ENCODE measurements around the gene FAM167B. TPM values are rescaled to one million over a fixed set of nuclear protein-coding genes. Genes with fewer than 3 reads are reported as not detected.
"Not testable (repeated sequence)": the region's sequence is repeated elsewhere in the genome, so short reads cannot be mapped to it uniquely, and the experiment has no call there.

FAM167B gene
- total RNA-seq, 1 experiment from 2014 or later = 0.24 TPM

DNA sequence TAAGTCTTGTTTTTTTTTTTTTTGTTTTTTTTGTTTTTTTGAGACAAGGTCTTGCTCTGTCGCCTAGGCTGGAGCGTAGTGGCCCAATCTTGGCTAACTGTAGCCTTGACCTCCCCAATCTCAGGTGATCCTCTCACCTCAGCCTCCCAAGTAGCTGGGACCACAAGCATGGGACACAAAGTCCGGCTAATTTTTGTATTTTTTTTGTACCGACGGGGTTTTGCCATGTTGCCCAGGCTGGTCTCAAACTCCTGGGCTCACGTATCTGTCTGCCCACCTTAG is 10.1 kb downstream of the FAM167B start:
- Histone ChIP-seq H3K27me3 (replicated peaks) (no peaks in the 10 kb centered on the region), H3K4me3 (no peak overlapping the region), H3K4me1 (replicated peaks) (no peaks in the 10 kb centered on the region), H3K9me3 (replicated peaks) (no peaks in the 10 kb centered on the region), H3K27ac (no peak overlapping the region), H3K36me3 (no peaks in the 10 kb centered on the region)
- DNase-seq (ENCODE audit: low read depth in 1 of 2, low spot score in 2 of 2) = no peak

- H3K36me3 ChIP-seq; DNase-seq (ENCODE audit: low read depth in 1 of 2, low spot score in 2 of 2); H3K9me3 ChIP-seq (replicated peaks); H3K27me3 ChIP-seq (replicated peaks); H3K27ac ChIP-seq; H3K4me3 ChIP-seq: not testable (repeated sequence)
- H3K4me1 ChIP-seq (replicated peaks) = peaks cover 12% of the 10 kb centered on the region
These were observed 16.2 kb downstream of the FAM167B start for GRCh38 chr1:32263236-32263593.

DNA sequence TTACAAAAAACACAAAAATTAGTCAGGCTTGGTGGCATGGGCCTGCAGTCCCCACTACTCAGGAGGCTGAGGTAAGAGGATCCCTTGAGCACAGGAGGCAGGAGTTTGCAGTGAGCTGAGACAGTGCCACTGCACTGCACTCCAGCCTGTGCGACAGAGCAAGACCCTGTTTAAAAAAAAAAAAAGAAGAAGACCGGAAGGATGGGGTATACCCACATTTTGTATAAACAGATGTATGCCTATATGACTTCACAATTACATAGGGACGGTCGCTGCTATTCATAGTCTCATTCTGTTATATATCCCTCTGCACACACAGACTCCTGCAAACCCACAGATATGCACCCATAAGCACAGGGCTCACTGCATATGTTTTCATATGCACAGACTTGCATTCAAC is 16.7 kb downstream of the FAM167B start:
- DNase-seq (ENCODE audit: low read depth in 1 of 2, low spot score in 2 of 2) = no peak
- H3K27ac ChIP-seq = no peak overlapping the region

DNA sequence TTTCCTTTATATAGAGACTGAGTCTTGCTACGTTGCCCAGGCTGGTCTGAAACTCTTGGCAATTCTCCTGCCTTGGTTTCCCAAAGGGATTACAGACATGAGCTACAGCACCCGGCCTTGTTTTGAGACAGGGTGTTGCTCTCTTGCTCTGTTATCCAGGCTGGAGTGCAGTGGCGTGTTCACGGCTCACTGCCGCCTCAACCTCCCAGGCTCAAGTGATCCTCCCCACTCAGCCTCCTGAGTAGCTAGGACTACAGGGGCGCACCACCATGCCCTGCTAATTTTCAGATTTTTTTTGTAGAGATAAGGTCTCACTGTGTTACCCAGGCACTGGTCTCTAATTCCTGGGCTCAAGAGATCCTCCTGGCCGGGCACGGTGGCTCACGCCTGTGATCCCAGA is 18.8 kb downstream of the FAM167B start:
- Histone ChIP-seq H3K27me3 (replicated peaks) (no peaks in the 10 kb centered on the region), H3K4me3 (no peak overlapping the region), H3K4me1 (replicated peaks) (peaks cover 12% of the 10 kb centered on the region), H3K36me3 (no peaks in the 10 kb centered on the region), H3K9me3 (replicated peaks) (no peaks in the 10 kb centered on the region), H3K27ac (no peak overlapping the region; the same call in 1 of the 2 replicates)
- DNase-seq (ENCODE audit: low read depth in 1 of 2, low spot score in 2 of 2) = no peak

More for the DNA sequence above, 16.7 kb downstream of the FAM167B start:
- no peaks in the 10 kb centered on the region for H3K36me3 ChIP-seq
- peaks cover 12% of the 10 kb centered on the region for H3K4me1 ChIP-seq (replicated peaks)
- no peak overlapping the region for H3K4me3 ChIP-seq
- no peaks in the 10 kb centered on the region for H3K27me3 ChIP-seq (replicated peaks)
- H3K9me3 ChIP-seq (replicated peaks) = no peaks in the 10 kb centered on the region

DNA sequence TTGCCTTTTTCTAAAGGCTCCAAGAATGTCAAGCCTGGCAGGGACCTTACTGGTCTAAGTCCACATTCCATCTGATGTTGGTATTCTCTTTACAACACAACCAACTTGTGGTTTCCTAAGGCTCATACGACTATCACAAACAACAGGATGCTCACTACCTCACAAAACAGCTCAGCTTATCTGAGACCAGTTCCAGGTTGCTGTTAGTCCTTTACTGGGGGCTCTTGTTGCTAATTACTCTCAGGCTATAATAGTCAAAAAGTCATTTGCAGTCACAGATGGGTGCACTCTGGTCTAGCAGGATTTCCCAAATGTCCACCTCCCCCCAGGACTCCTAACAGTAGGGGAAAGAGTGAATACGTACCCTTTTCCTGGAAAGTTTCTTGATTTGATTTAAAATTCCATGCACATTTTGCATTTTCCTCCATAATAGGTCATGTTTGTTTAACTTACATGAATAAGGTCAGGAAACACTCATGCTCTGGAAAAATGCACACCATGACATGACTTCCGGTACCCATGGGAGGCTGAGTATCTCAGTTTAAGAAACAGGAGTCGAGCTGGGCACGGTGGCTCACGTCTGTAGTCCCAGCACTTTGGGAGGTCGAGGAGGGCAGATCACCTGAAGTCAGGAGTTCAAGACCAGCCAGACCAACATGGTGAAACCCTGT is 20.0 kb downstream of the FAM167B start:
- Histone ChIP-seq H3K27ac (peak overlapping the region; percentile 68), H3K9me3 (replicated peaks) (no peaks in the 10 kb centered on the region), H3K4me1 (replicated peaks) (peaks cover 12% of the 10 kb centered on the region), H3K36me3 (no peaks in the 10 kb centered on the region), H3K4me3 (no peak overlapping the region), H3K27me3 (replicated peaks) (no peaks in the 10 kb centered on the region)
- DNase-seq (ENCODE audit: low read depth in 1 of 2, low spot score in 2 of 2) = peak; percentile 71 to 72

DNA sequence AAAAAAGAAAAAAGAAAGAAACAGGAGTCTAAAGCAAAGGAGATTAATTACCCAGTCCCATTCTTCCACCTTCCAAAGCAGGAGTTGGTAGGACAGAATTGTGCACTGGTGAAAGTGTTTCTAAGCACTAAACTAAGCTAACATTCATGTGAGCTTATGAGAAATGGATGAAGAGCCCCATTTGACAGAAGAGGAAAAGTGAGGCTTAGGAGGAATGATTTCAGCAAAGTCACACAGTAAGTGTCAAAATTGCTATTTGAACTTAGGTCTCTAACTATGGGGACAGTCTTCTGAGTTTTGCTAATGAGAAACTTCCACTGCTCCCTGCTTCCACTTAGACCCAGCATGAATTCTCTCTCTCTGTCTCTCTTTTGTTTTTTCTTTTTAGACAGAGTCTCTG is 22.7 kb downstream of the FAM167B start:
- Histone ChIP-seq H3K27ac (no peak overlapping the region), H3K36me3 (no peaks in the 10 kb centered on the region), H3K27me3 (replicated peaks) (no peaks in the 10 kb centered on the region), H3K9me3 (replicated peaks) (no peaks in the 10 kb centered on the region), H3K4me1 (replicated peaks) (peaks cover 21% of the 10 kb centered on the region), H3K4me3 (no peak overlapping the region)
- no peak for DNase-seq (ENCODE audit: low read depth in 1 of 2, low spot score in 2 of 2)

GRCh38 chr1:32272557-32273390 is 25.8 kb downstream of the FAM167B start:
- DNase-seq (ENCODE audit: low read depth in 1 of 2, low spot score in 2 of 2) = no peak
- H3K27me3 ChIP-seq (replicated peaks) = no peaks in the 10 kb centered on the region
- no peak overlapping the region for H3K27ac ChIP-seq
- peaks cover 10% of the 10 kb centered on the region for H3K4me1 ChIP-seq (replicated peaks)
- H3K4me3 ChIP-seq = no peak overlapping the region
- no peaks in the 10 kb centered on the region for H3K36me3 ChIP-seq
- no peaks in the 10 kb centered on the region for H3K9me3 ChIP-seq (replicated peaks)

DNA sequence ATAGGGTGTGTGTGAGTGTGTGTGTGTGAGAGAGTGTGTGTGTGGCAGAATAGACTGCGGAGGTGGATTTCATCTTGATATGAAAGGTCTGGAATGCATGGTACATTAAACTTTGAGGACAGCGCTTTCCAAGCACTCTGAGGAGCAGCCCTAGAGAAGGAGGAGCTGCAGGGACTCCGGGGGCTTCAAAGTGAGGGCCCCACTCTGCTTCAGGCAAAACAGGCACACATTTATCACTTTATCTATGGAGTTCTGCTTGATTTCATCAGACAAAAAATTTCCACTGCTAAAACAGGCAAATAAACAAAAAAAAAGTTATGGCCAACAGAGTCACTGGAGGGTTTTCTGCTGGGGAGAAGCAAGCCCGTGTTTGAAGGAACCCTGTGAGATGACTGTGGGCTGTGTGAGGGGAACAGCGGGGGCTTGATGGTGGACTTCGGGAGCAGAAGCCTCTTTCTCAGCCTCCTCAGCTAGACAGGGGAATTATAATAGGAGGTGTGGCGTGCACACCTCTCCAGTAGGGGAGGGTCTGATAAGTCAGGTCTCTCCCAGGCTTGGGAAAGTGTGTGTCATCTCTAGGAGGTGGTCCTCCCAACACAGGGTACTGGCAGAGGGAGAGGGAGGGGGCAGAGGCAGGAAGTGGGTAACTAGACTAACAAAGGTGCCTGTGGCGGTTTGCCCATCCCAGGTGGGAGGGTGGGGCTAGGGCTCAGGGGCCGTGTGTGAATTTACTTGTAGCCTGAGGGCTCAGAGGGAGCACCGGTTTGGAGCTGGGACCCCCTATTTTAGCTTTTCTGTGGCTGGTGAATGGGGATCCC is 26.6 kb downstream of the FAM167B start:
- Histone ChIP-seq H3K9me3 (replicated peaks) (no peaks in the 10 kb centered on the region), H3K4me3 (no peak overlapping the region), H3K27me3 (replicated peaks) (no peaks in the 10 kb centered on the region), H3K4me1 (replicated peaks) (peaks cover 9% of the 10 kb centered on the region), H3K36me3 (no peaks in the 10 kb centered on the region), H3K27ac (no peak overlapping the region)
- peak in 1 of 2 experiments; percentile 47 for DNase-seq (ENCODE audit: low read depth in 1 of 2, low spot score in 2 of 2)

- no peaks in the 10 kb centered on the region for H3K36me3 ChIP-seq
- no peak for DNase-seq (ENCODE audit: low read depth in 1 of 2, low spot score in 2 of 2)
- H3K9me3 ChIP-seq (replicated peaks) = no peaks in the 10 kb centered on the region
- no peaks in the 10 kb centered on the region for H3K27me3 ChIP-seq (replicated peaks)
- no peak overlapping the region for H3K27ac ChIP-seq
- no peak overlapping the region for H3K4me3 ChIP-seq
- peaks cover 9% of the 10 kb centered on the region for H3K4me1 ChIP-seq (replicated peaks)
These were observed 27.8 kb downstream of the FAM167B start for GRCh38 chr1:32274646-32275340.

DNA sequence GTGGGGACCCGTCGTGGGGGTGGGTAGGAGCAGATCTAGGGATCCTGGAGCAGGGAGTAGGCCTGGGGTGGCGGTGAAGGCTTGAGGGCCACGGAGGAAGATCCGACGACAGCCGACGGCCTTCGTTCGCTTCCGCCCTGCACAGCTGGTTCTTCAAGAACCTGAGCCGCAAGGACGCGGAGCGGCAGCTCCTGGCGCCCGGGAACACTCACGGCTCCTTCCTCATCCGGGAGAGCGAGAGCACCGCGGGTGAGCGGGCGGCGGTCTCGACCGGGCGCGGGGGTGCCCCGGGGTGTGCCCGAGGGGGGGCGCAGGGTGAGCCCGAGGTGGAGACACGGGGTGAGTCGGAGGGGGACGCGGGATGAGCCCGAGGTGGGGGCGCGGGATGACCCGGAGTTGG is 28.4 kb downstream of the FAM167B start:
- no peaks in the 10 kb centered on the region for H3K27me3 ChIP-seq (replicated peaks)
- no peaks in the 10 kb centered on the region for H3K36me3 ChIP-seq
- no peaks in the 10 kb centered on the region for H3K9me3 ChIP-seq (replicated peaks)
- H3K27ac ChIP-seq = no peak overlapping the region
- no peak overlapping the region for H3K4me3 ChIP-seq
- peaks cover 9% of the 10 kb centered on the region for H3K4me1 ChIP-seq (replicated peaks)
- no peak for DNase-seq (ENCODE audit: low read depth in 1 of 2, low spot score in 2 of 2)

DNA sequence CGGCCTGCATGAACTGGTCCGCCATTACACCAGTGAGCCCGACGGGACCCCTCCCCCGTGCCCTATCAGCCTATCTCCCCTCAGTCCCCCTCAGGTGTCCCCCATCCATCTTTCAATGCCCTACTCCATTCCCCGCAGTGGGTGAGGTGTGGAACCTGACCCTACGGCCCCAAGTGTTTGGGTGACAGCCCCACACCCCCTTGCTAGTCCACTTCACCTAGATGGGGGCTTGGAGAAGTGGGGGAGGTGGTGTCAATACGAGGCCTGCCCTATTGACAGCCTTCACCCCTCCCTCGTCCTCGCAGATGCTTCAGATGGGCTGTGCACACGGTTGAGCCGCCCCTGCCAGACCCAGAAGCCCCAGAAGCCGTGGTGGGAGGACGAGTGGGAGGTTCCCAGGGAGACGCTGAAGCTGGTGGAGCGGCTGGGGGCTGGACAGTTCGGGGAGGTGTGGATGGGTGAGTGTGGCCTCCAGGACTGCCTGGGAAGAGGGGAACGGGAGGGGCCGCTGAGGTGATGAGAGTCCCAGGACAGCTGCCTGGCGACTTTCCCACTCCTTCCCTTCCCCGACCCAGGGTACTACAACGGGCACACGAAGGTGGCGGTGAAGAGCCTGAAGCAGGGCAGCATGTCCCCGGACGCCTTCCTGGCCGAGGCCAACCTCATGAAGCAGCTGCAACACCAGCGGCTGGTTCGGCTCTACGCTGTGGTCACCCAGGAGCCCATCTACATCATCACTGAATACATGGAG is 29.2 kb downstream of the FAM167B start:
- DNase-seq (ENCODE audit: low read depth in 1 of 2, low spot score in 2 of 2) = no peak
- Histone ChIP-seq H3K9me3 (replicated peaks) (no peaks in the 10 kb centered on the region), H3K27me3 (replicated peaks) (no peaks in the 10 kb centered on the region), H3K27ac (no peak overlapping the region), H3K4me1 (replicated peaks) (peaks cover 9% of the 10 kb centered on the region), H3K4me3 (no peak overlapping the region), H3K36me3 (no peaks in the 10 kb centered on the region)

- not testable (repeated sequence) for H3K4me1 ChIP-seq (replicated peaks); H3K9me3 ChIP-seq (replicated peaks); H3K4me3 ChIP-seq; DNase-seq (ENCODE audit: low read depth in 1 of 2, low spot score in 2 of 2); H3K27ac ChIP-seq; H3K27me3 ChIP-seq (replicated peaks); H3K36me3 ChIP-seq
These were observed 37.8 kb downstream of the FAM167B start for GRCh38 chr1:32284777-32285176.

DNA sequence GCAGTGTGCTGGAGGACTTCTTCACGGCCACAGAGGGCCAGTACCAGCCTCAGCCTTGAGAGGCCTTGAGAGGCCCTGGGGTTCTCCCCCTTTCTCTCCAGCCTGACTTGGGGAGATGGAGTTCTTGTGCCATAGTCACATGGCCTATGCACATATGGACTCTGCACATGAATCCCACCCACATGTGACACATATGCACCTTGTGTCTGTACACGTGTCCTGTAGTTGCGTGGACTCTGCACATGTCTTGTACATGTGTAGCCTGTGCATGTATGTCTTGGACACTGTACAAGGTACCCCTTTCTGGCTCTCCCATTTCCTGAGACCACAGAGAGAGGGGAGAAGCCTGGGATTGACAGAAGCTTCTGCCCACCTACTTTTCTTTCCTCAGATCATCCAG is 38.6 kb downstream of the FAM167B start:
- DNase-seq (ENCODE audit: low read depth in 1 of 2, low spot score in 2 of 2) = no peak
- Histone ChIP-seq H3K9me3 (replicated peaks) (no peaks in the 10 kb centered on the region), H3K4me1 (replicated peaks) (peaks cover under 1% of the 10 kb centered on the region), H3K27ac (no peak overlapping the region), H3K27me3 (replicated peaks) (no peaks in the 10 kb centered on the region), H3K4me3 (no peak overlapping the region), H3K36me3 (no peaks in the 10 kb centered on the region)
